GM13976 (cell line): ENCODE results near the gene DUSP11.

Experiments
- DNase-seq: peaks from one replicate; pipeline ENCODE4 v3.0.0; 2012; ENCODE audit warnings: low spot score
- CTCF ChIP-seq: IDR thresholded peaks from 2 replicates; pipeline ENCODE4 v1.5.1; 2012; ENCODE audit warnings: borderline replicate concordance, mild to moderate bottlenecking; ENCODE audit not compliant: insufficient read depth; ENCODE audit errors: extremely low read depth, missing control alignments, control extremely low read depth
- in situ Hi-C: fragments of 300-500 bp; cut with MboI; formaldehyde crosslinking; loops from one replicate; pipeline ENCODE4 v1.12.0; 2022; ENCODE audit warnings: low sequenced_read_pairs, mixed read lengths, inconsistent platforms; ENCODE audit not compliant: unreplicated experiment

Gene DUSP11

DNA sequence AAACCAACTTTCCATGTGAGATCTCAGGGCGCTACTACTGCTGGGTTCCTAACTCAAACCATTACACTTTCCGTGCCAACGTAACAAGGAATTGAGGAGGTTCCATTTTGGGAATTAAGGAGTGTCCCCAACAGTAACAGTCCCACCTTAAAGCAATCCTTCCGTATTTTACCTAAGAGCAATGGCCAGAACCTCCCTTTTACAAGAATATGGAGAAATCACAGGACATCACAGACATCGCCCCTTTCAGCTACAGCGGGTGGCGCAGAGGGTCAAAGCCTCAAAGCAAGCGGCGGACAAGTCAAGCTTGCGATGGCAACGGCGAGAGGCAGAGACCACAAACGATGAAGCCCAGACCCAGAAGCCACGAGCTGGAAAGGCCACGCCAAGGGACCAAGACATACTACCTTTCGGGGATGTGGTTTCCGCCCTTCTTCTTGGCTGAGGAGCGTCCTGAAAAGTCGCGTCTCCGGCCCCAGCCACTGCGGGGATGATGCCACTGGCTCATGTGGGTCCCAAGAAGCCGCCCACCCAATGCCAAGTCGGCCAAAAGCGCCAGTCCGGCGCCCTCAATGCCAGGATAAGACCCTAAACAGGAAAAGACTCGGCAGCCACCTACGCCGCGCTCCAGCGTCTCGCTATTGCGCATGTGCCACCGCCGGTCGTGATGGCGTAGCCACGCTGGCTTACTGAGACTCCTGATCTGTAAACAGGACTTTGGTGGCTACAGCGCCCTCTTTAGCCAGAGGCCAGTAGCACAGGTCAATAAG lies at the start of gene DUSP11:
Gene DUSP11, minus strand, starts transcription at position 637 of the 770 bp plus-strand sequence. Its CDS starts 129 bp downstream, at position 508.
- in situ Hi-C loops = no loop called here
- DNase-seq = peak; percentile 96
- TF ChIP-seq CTCF = peak; percentile 73

- in situ Hi-C loops = no loop called here
- TF ChIP-seq CTCF = no peak
Observed at GRCh38 chr2:73828818-73829570, 49.1 kb upstream of the DUSP11 start, which contains the start of gene STAMBP. Gene STAMBP (plus strand): TSS chr2:73828961. CDS start chr2:73830857, 1,896 bp downstream.

GRCh38 chr2:73828389-73828817 lies 48.5 kb upstream of the DUSP11 start:
- in situ Hi-C loops = no loop called here
- no peak for DNase-seq
- TF ChIP-seq CTCF = no peak

More at GRCh38 chr2:73828818-73829570, 49.1 kb upstream of the DUSP11 start, which contains the start of gene STAMBP:
- peak; percentile 94 for DNase-seq

DNA sequence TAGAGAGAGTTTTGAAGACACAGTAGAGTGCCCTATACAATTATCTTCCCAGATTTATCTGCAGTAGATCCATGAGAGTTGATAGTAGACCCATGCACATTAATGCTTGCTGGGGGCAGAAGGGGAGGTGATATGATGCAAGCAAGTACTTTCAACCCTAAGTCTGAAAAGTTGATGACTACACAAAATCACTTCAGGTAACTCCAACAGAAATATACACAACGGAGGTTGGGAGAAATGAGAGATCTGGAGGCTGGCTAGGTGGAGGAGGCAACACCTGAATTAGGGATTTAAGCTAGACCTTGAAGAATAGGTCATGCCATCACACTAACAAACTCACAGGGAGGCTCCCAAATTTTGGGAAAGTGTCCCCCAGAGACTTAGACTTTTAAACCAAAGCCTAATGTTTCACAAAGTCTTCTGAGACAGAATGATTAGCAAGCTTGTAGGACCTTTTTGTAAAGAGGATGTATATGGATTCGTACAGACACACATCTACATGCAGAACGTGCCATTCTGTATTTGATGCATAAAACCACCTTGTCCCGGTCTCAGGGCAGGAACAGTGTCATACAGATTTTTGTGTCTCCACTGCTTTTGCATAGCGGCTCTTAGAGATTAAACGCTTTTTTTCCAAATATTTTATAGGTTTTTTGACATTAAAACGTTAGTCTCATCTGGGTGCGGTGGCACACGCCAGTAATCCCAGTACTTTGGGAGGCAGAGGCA lies 47.9 kb upstream of the DUSP11 start:
- DNase-seq = no peak
- TF ChIP-seq CTCF = no peak
- in situ Hi-C loops = no loop called here

- in situ Hi-C loops = no loop called here
- no peak for DNase-seq
Observed at GRCh38 chr2:73827018-73827417, 47.1 kb upstream of the DUSP11 start.

More at GRCh38 chr2:73827018-73827417, 47.1 kb upstream of the DUSP11 start:
- peak; percentile 26 for TF ChIP-seq CTCF
